22Rv1 (cell line): ENCODE measurements around the gene OLFM4.

Experiments used
- H3K27ac ChIP-seq: fragments of 450-650 bp; 2 replicates; pipeline ENCODE4 v1.5.1; 2017
- CTCF ChIP-seq: fragments of 450-650 bp; IDR thresholded peaks from 2 replicates; pipeline ENCODE4 v1.5.1; 2017; ENCODE audit warnings: mild to moderate bottlenecking
- ZFX ChIP-seq: fragments of 450-650 bp; IDR thresholded peaks from 2 replicates; pipeline ENCODE4 v1.6.1; 2017; ENCODE audit warnings: antibody characterized with exemption, borderline replicate concordance

Gene OLFM4

GRCh38 chr13:53014495-53015443 lies 13.8 kb upstream of the OLFM4 start:
- no peak overlapping the region for H3K27ac ChIP-seq
- TF ChIP-seq CTCF, result no peak

- TF ChIP-seq CTCF (no peak), ZFX (no peak)
- H3K27ac ChIP-seq, result no peak overlapping the region
Observed at GRCh38 chr13:53015971-53016370, 12.6 kb upstream of the OLFM4 start.

GRCh38 chr13:53017433-53017970 lies 11.1 kb upstream of the OLFM4 start:
- no peak overlapping the region for H3K27ac ChIP-seq
- no peak for TF ChIP-seq ZFX
- no peak for TF ChIP-seq CTCF

GRCh38 chr13:53018690-53019647 lies 9.6 kb upstream of the OLFM4 start:
- no peak overlapping the region for H3K27ac ChIP-seq
- TF ChIP-seq CTCF (no peak), ZFX (no peak)

GRCh38 chr13:53020764-53021335 lies 7.8 kb upstream of the OLFM4 start:
- no peak overlapping the region for H3K27ac ChIP-seq
- TF ChIP-seq CTCF, result no peak
- no peak for TF ChIP-seq ZFX

- no peak overlapping the region for H3K27ac ChIP-seq
- TF ChIP-seq ZFX (no peak), CTCF (no peak)
Observed at GRCh38 chr13:53023246-53023645, 5.4 kb upstream of the OLFM4 start.
